ENCODE results near the gene MAGEA9B. TPM values are rescaled to one million over a fixed set of nuclear protein-coding genes. Genes with fewer than 3 reads are reported as not detected.

MAGEA9B gene, protein sequence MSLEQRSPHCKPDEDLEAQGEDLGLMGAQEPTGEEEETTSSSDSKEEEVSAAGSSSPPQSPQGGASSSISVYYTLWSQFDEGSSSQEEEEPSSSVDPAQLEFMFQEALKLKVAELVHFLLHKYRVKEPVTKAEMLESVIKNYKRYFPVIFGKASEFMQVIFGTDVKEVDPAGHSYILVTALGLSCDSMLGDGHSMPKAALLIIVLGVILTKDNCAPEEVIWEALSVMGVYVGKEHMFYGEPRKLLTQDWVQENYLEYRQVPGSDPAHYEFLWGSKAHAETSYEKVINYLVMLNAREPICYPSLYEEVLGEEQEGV
- not detected in 2 replicates for total RNA-seq

DNA sequence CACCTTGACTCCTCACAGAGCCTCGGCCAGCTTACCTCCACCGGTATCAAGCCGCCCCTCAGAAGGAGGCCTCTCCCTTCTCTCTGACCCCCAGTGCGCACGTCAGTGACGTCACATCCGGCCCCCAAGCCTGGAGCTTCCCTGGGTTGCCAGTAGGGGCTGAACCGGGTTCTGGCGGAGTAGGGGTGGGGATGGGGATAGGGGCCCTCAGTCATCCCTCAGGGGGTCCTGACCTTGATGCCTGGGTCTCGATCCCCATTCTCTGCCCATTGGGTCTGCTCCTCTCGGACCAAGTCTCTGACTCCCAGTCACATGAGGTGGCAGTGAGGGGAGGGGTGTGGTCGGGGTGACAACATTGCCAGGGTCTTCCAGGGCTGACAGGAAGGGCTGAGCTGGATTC, at the start of gene MAGEA9B:
TSS of gene MAGEA9B (minus strand) at position 101 of the 400 bp plus-strand sequence. CDS start 4,280 bp downstream, outside the sequence.

DNA sequence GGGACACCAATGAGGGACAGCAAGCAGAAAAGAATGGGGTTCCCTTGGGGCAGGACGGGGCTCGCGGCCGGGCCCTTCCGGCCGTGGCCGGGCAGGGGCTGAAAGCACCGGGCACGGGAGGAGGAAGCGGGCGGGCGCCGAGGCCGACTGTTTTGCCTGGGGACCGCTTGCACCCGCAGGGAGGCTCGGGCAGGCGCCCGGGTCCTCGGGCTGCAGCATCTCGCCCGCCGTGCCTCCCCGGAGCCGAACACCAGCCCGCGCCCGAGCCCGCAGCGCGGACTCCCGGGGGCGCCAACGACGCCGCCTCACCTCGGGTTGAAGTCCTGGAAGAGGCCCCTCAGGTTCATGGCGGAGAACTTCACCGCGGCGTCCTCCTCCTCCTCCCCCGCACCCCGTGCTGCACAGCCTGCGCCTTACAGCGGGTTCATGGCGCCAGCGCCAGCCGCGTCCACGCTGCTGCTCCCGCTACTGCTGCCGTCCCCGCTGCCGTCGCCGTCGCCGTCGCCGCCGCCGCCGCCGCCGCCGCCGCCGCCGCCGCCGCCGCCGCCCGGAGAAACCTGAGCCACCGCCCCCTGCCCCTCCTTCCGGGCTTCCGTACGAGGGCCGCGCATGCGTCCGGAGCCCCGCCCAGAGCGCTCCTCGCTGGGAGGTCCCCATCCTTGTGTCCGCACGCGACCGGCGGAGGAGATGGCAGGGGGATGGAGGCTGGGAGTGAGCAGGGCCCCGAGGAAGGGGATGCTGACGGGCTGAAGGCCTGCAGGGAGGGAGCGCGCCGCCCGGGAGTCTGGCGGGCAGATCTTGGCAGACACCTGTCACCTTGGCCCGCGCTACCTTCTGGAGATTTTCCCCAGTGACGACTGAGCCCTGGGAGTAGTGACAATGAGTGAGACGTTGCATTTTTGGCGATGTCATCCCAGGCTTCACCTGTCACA, 44.2 kb upstream of the MAGEA9B start, which contains the start of gene TMEM185A:
TSS of gene TMEM185A (minus strand) at position 559 of the 932 bp plus-strand sequence. CDS start at position 347, 212 bp downstream.

DNA sequence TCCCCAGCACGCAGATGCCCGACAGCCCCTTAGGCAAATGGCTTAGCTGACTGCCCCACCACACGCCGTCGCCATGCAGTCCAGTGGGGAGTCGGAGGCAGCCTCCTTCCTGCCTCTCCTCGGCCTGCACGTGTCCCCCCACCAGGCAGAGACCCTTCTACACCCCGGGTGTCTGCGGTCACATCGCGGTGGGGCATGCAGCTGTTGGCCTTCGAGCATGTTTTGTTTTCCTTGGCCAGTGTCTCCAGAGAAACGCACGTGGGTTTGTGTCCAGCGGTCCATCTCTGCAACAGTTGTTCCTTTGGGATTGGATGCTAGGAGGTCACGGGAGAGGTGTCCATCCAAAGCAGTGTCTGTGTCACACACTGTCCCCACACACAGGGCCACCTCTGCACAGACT, 8.0 kb upstream of the MAGEA9B start, which contains the start of gene HSFX2:
TSS of gene HSFX2 (minus strand) at position 101 of the 400 bp plus-strand sequence. CDS start 614 bp downstream, outside the sequence.

DNA sequence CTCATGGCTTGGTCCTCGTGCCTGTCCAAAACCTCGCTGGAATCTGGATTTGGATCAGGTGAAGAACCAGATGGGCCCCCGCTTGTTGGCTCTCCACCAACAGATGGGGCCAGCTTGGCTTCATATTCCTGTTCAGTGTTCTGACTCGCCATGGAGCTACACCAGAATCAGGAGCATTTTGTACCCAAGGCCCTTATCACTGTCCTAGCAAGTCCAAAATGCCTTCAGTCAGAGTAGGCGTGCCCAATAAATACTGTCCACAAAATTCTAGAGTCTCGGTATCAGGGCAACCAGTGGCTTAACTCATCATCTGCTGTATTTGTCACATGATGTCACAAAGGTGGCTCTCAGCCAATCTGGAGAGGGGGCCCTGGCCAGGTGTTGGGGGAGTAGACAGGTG, 37.6 kb downstream of the MAGEA9B start, which contains the start of gene HSFX3:
TSS of gene HSFX3 (minus strand) at position 224 of the 400 bp plus-strand sequence. CDS start at position 152, 72 bp downstream.

DNA sequence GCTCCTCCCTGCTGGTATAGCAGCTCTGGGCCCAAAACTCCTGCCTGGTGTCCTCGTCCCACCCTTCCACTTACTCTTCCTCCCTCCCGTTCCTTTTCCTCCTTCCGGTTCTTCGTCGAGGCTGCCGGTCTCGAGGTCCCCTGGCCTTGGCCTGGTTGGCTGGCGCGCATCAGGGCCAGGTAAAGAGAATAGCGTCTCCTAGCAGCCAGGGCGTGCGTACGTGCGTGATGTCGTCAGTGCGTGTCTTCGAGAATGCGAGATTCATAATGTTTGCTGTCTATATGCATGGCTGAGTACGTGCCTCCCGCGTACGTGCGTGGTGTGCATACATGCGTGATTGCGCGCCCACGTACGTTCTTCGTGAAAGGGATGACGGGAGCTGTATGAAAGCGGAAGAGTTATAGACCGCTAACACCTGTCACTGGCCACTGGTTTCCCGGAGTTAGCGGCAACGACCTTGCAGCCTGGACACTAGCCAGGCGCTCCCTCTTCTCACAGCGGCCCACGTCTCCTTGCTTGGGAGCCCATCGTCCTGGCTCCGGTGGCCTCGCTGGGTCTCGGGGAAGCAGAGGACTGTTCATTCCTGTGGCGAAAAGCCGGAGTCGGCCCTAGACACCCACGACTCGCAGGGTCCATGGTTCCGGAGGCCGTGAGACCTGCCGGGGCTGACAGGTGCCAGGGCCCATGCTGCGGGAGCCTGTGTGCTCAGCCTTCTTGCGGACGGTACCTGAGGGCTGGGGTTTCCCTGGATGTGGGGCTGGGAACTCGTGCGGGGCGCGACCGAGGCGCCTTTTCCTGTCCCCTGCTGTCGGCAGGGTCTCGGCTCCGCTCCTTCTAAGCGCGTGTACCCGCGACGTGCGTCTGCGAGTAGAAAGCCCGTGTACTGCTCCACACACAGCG, 46.4 kb downstream of the MAGEA9B start, which contains the start of gene EOLA1:
TSS of gene EOLA1 (plus strand) at position 392 of the 900 bp plus-strand sequence. CDS start 4,619 bp downstream, outside the sequence.

Other genes starting within 250 kb of the MAGEA9B start
- gene IDS, start 82.2 kb downstream of the MAGEA9B start, total RNA-seq = 19.8 and 26.0 TPM in 2 replicates
- gene EOLA1, start 46.4 kb downstream of the MAGEA9B start, total RNA-seq = 16.9 and 17.8 TPM in 2 replicates
- not detected in 2 replicates for gene HSFX3, start 37.5 kb downstream of the MAGEA9B start, total RNA-seq
- gene HSFX2, start 7.9 kb upstream of the MAGEA9B start, total RNA-seq = 0.21 TPM in 1 of 2 replicates, not detected in the other
- gene TMEM185A, start 44.3 kb upstream of the MAGEA9B start, total RNA-seq = 17.4 and 23.0 TPM in 2 replicates
- gene MAGEA11, start 124.6 kb upstream of the MAGEA9B start, total RNA-seq = not detected in 2 replicates
- 0.34 and 0.93 TPM in 2 replicates for gene HSFX1, start 186.6 kb upstream of the MAGEA9B start, total RNA-seq
- gene MAGEA9, start 194.5 kb upstream of the MAGEA9B start, total RNA-seq = not detected in 2 replicates

All from nasal cavity respiratory epithelium epithelial cell of viscerocranial mucosa (primary cell).